ENCODE data around the gene TLL2.

The TLL2 gene

DNA sequence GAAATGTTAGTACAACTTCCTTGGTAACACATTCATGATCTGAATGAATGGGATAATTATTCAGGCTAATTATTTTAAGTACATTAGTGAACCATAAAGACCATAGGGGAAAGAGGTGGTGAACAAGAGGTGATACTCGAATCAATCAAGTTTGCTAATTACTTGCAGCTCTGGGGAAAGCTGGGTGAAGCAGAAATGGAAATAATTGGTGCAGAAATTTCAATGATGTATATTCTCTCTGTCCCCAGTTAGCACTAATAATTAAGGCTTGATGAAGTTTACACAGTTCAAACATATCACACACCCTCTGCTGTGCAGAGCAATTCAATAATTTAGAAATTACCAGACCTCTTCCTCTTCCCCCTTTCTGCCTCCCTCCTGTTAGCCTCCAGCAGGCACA, 105.5 kb downstream of the TLL2 start:
- Histone ChIP-seq H3K79me2 (ENCODE audit: insufficient read depth, low read length) (no peaks in the 10 kb centered on the region), H3K4me3 (ENCODE audit: low read length, poor library complexity, severe bottlenecking) (no peak overlapping the region), H3K9me3 (ENCODE audit: insufficient read depth, low read depth, low read length) (no peaks in the 10 kb centered on the region), H4K20me1 (ENCODE audit: insufficient read depth, low read length, poor library complexity, severe bottlenecking) (no peaks in the 10 kb centered on the region), H2AFZ (ENCODE audit: low read length) (no peak overlapping the region), H3K36me3 (ENCODE audit: insufficient read depth, low read length) (no peaks in the 10 kb centered on the region), H3K4me2 (ENCODE audit: low read depth, low read length, poor library complexity, severe bottlenecking) (no peak overlapping the region), H3F3A (ENCODE audit: low read depth) (no peaks in the 10 kb centered on the region), H3K4me1 (ENCODE audit: insufficient read depth, low read length, poor library complexity, severe bottlenecking) (no peaks in the 10 kb centered on the region), H3K9me2 (replicated peaks; ENCODE audit: low read depth, low read length) (no peaks in the 10 kb centered on the region), H3K9ac (ENCODE audit: low read depth, low read length, poor library complexity, severe bottlenecking) (no peak overlapping the region), H3K27me3 (ENCODE audit: insufficient read depth, low read length, poor library complexity, severe bottlenecking) (no peaks in the 10 kb centered on the region)
- no peak for TF ChIP-seq EZH2phosphoT487 (IDR thresholded peaks at IDR 0.05; ENCODE audit: borderline replicate concordance)
- TF ChIP-seq, protein P1, sequence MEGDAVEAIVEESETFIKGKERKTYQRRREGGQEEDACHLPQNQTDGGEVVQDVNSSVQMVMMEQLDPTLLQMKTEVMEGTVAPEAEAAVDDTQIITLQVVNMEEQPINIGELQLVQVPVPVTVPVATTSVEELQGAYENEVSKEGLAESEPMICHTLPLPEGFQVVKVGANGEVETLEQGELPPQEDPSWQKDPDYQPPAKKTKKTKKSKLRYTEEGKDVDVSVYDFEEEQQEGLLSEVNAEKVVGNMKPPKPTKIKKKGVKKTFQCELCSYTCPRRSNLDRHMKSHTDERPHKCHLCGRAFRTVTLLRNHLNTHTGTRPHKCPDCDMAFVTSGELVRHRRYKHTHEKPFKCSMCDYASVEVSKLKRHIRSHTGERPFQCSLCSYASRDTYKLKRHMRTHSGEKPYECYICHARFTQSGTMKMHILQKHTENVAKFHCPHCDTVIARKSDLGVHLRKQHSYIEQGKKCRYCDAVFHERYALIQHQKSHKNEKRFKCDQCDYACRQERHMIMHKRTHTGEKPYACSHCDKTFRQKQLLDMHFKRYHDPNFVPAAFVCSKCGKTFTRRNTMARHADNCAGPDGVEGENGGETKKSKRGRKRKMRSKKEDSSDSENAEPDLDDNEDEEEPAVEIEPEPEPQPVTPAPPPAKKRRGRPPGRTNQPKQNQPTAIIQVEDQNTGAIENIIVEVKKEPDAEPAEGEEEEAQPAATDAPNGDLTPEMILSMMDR (conservative IDR thresholded peaks at IDR 0.05; ENCODE audit: low read length), result no peak

DNA sequence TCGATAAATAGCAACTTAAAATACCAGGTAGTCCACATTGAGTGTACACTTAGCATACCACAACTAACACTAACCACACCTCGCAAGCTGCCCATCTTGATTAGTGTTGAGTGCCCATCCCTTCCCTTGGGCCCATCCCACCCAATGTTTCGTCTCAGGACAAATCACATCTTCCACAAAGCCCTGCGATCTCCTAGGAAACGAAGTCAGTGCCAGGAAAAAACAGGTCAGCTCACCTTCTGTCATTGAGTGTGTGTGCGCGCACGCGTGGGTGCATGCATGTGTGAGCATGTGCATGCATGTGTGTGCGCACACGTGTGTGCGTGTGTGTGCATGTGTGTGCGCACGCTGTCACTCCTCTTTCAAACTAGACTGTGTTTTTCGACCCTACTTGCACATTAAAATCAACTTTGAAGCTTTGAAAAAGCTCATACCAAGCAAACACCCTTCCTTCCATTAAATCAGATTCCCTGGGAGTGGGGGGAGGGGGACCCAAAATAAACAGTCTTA, 106.1 kb downstream of the TLL2 start:
- no peak for TF ChIP-seq EZH2phosphoT487 (IDR thresholded peaks at IDR 0.05; ENCODE audit: borderline replicate concordance)
- TF ChIP-seq, protein P1 (conservative IDR thresholded peaks at IDR 0.05; ENCODE audit: low read length), result no peak
- no peak overlapping the region for H3K4me3 ChIP-seq (ENCODE audit: low read length, poor library complexity, severe bottlenecking)
- H3K36me3 ChIP-seq (ENCODE audit: insufficient read depth, low read length), result no peaks in the 10 kb centered on the region
- no peaks in the 10 kb centered on the region for H3F3A ChIP-seq (ENCODE audit: low read depth)
- H3K4me1 ChIP-seq (ENCODE audit: insufficient read depth, low read length, poor library complexity, severe bottlenecking), result no peaks in the 10 kb centered on the region
- no peaks in the 10 kb centered on the region for H3K27me3 ChIP-seq (ENCODE audit: insufficient read depth, low read length, poor library complexity, severe bottlenecking)
- H2AFZ ChIP-seq (ENCODE audit: low read length), result no peak overlapping the region
- no peaks in the 10 kb centered on the region for H3K9me2 ChIP-seq (replicated peaks; ENCODE audit: low read depth, low read length)
- H3K9ac ChIP-seq (ENCODE audit: low read depth, low read length, poor library complexity, severe bottlenecking), result no peak overlapping the region
- no peaks in the 10 kb centered on the region for H3K79me2 ChIP-seq (ENCODE audit: insufficient read depth, low read length)
- H3K4me2 ChIP-seq (ENCODE audit: low read depth, low read length, poor library complexity, severe bottlenecking), result no peak overlapping the region
- no peaks in the 10 kb centered on the region for H4K20me1 ChIP-seq (ENCODE audit: insufficient read depth, low read length, poor library complexity, severe bottlenecking)
- H3K9me3 ChIP-seq (ENCODE audit: insufficient read depth, low read depth, low read length), result no peaks in the 10 kb centered on the region

DNA sequence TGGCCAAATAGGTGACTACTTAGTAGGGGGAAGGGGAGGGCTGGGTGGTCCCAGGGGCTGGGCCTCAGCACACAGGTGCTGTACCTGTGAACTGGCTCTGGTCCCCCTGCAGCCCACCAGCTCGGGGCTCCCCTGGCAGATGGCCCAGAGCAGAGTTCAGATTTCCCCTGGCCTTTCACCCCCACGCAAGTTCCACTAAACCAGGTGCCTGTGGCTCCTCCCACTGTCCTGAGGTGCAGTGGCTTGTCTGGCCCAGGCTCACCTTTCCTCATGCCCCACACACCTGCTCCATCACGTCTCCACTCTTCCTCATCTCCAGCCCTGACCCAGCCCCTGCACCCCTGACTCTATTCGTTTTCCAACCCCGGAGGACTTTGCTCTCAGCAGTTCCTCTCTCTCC, 107.6 kb downstream of the TLL2 start:
- H3K9me3 ChIP-seq (ENCODE audit: insufficient read depth, low read depth, low read length), result no peaks in the 10 kb centered on the region
- no peaks in the 10 kb centered on the region for H3F3A ChIP-seq (ENCODE audit: low read depth)
- H3K4me2 ChIP-seq (ENCODE audit: low read depth, low read length, poor library complexity, severe bottlenecking), result no peak overlapping the region
- no peak overlapping the region for H3K4me3 ChIP-seq (ENCODE audit: low read length, poor library complexity, severe bottlenecking)
- no peaks in the 10 kb centered on the region for H3K79me2 ChIP-seq (ENCODE audit: insufficient read depth, low read length)
- H3K27me3 ChIP-seq (ENCODE audit: insufficient read depth, low read length, poor library complexity, severe bottlenecking), result no peaks in the 10 kb centered on the region
- H4K20me1 ChIP-seq (ENCODE audit: insufficient read depth, low read length, poor library complexity, severe bottlenecking), result no peaks in the 10 kb centered on the region
- TF ChIP-seq, protein P1 (conservative IDR thresholded peaks at IDR 0.05; ENCODE audit: low read length), result no peak
- no peak for TF ChIP-seq EZH2phosphoT487 (IDR thresholded peaks at IDR 0.05; ENCODE audit: borderline replicate concordance)
- H3K9ac ChIP-seq (ENCODE audit: low read depth, low read length, poor library complexity, severe bottlenecking), result no peak overlapping the region
- H3K4me1 ChIP-seq (ENCODE audit: insufficient read depth, low read length, poor library complexity, severe bottlenecking), result no peaks in the 10 kb centered on the region
- H2AFZ ChIP-seq (ENCODE audit: low read length), result no peak overlapping the region
- H3K36me3 ChIP-seq (ENCODE audit: insufficient read depth, low read length), result no peaks in the 10 kb centered on the region
- H3K9me2 ChIP-seq (replicated peaks; ENCODE audit: low read depth, low read length), result no peaks in the 10 kb centered on the region

All from Loucy (cell line).